Mammary epithelial cell (primary cell): Measurements from ENCODE around the gene DACH1.

Experiments
- CTCF ChIP-seq, 2 donors: IDR thresholded peaks in 1 of 2; conservative IDR thresholded peaks in 1 of 2; 2 replicates each; pipeline ENCODE4 v1.5.1; 2011 to 2012; ENCODE audit warnings: inconsistent platforms in 2 of 2, low read length in 2 of 2, mild to moderate bottlenecking in 2 of 2, control low read depth in 1 of 2, low read depth in 1 of 2; ENCODE audit not compliant: insufficient read depth in 1 of 2; ENCODE audit errors: extremely low read depth in 1 of 2
- EZH2 ChIP-seq: IDR thresholded peaks from 2 replicates; pipeline ENCODE4 v1.6.1; 2012; ENCODE audit warnings: low read length, inconsistent platforms, borderline replicate concordance

GRCh38 chr13:71803066-71803465, 63.9 kb downstream of the DACH1 start:
- TF ChIP-seq EZH2 (no peak), CTCF (conservative IDR thresholded peaks at IDR 0.05 in 1 of 2, IDR thresholded peaks at IDR 0.05 in 1 of 2; ENCODE audit: extremely low read depth in 1 of 2, insufficient read depth in 1 of 2, low read depth in 1 of 2, low read length in 2 of 2) (no peak)
